ENCODE results near the gene DPM3.

- TF ChIP-seq CTCF (IDR thresholded peaks at IDR 0.05) (no peak), POLR2AphosphoS5 (IDR thresholded peaks at IDR 0.05) (no peak)
Measured at GRCh38 chr1:155181371-155182051, 41.2 kb upstream of the DPM3 start.

Data from esophagus muscularis mucosa (tissue), 3 donors.